Brain microvascular endothelial cell (primary cell): ENCODE results near the gene SYS1.

Experiments
- DNase-seq: peaks from one replicate; pipeline ENCODE4 v3.0.0-alpha.2; 2020
- H3K27ac ChIP-seq: fragments of 250-450 bp; sonication (Bioruptor Pico); 2 replicates; pipeline ENCODE4 v1.5.1; 2020; ENCODE audit warnings: mild to moderate bottlenecking, moderate library complexity
- H3K27me3 ChIP-seq: fragments of 250-450 bp; sonication (Bioruptor Pico); replicated peaks from 2 replicates; pipeline ENCODE4 v1.5.1; 2020; ENCODE audit warnings: mild to moderate bottlenecking
- H3K36me3 ChIP-seq: fragments of 250-450 bp; sonication (Bioruptor Pico); replicated peaks from 2 replicates; pipeline ENCODE4 v1.5.1; 2020; ENCODE audit warnings: mild to moderate bottlenecking
- H3K4me3 ChIP-seq: 2 replicates; pipeline ENCODE4 v1.5.1; 2011; ENCODE audit warnings: low read depth, mild to moderate bottlenecking, control low read depth, low read length, moderate library complexity
- CTCF ChIP-seq: IDR thresholded peaks from 2 replicates; pipeline ENCODE4 v1.5.1; 2011; ENCODE audit warnings: low read depth, mild to moderate bottlenecking, moderate library complexity, low read length, control low read depth, inconsistent platforms; ENCODE audit errors: missing control alignments
- in situ Hi-C: cut with HindIII; loops from 2 replicates; pipeline ENCODE4 v1.10.0; 2017; ENCODE audit warnings: low sequenced_read_pairs, low pct_ligation_motif_present

The SYS1 gene

GRCh38 chr20:45318386-45318939, 44.5 kb upstream of the SYS1 start:
- no peak for TF ChIP-seq CTCF
- in situ Hi-C loops, result no loop called here
- Histone ChIP-seq H3K36me3 (no peaks in the 10 kb centered on the region), H3K4me3 (no peak overlapping the region), H3K27me3 (peaks cover 19% of the 10 kb centered on the region), H3K27ac (no peak overlapping the region)
- DNase-seq, result no peak

GRCh38 chr20:45318948-45319347, 44.0 kb upstream of the SYS1 start:
- Histone ChIP-seq H3K27ac (no peak overlapping the region), H3K36me3 (no peaks in the 10 kb centered on the region), H3K27me3 (peaks cover 19% of the 10 kb centered on the region), H3K4me3 (no peak overlapping the region)
- TF ChIP-seq CTCF, result no peak
- in situ Hi-C loops, result no loop called here
- no peak for DNase-seq

GRCh38 chr20:45320948-45321595, 41.9 kb upstream of the SYS1 start:
- Histone ChIP-seq H3K27ac (no peak overlapping the region), H3K4me3 (no peak overlapping the region), H3K27me3 (peaks cover 17% of the 10 kb centered on the region), H3K36me3 (peaks cover 11% of the 10 kb centered on the region)
- no peak for DNase-seq
- TF ChIP-seq CTCF, result no peak
- in situ Hi-C loops, result no loop called here

- DNase-seq, result no peak
- Histone ChIP-seq H3K36me3 (peaks cover 26% of the 10 kb centered on the region), H3K27ac (no peak overlapping the region), H3K4me3 (no peak overlapping the region), H3K27me3 (no peaks in the 10 kb centered on the region)
- in situ Hi-C loops, result no loop called here
- TF ChIP-seq CTCF, result peak; percentile 27
Observed at GRCh38 chr20:45322952-45323383, 40.0 kb upstream of the SYS1 start.

GRCh38 chr20:45323731-45324130, 39.2 kb upstream of the SYS1 start:
- no peak for DNase-seq
- in situ Hi-C loops, result no loop called here
- TF ChIP-seq CTCF, result no peak
- H3K27ac ChIP-seq, result no peak overlapping the region
- H3K36me3 ChIP-seq, result peaks cover 34% of the 10 kb centered on the region
- no peaks in the 10 kb centered on the region for H3K27me3 ChIP-seq
- no peak overlapping the region for H3K4me3 ChIP-seq

- TF ChIP-seq CTCF, result no peak
- no peaks in the 10 kb centered on the region for H3K27me3 ChIP-seq
- in situ Hi-C loops, result no loop called here
- peaks cover 50% of the 10 kb centered on the region for H3K36me3 ChIP-seq
- no peak for DNase-seq
- no peak overlapping the region for H3K27ac ChIP-seq
- no peak overlapping the region for H3K4me3 ChIP-seq
Observed at GRCh38 chr20:45325371-45325770, 37.6 kb upstream of the SYS1 start.
